K562 (cell line): ENCODE results near the gene PRXL2A.

ENCODE experiments used
- ATF7 ChIP-seq: fragments of 450-650 bp; IDR thresholded peaks from 2 replicates; pipeline ENCODE4 v1.7.1; 2014; ENCODE audit warnings: mild to moderate bottlenecking, moderate library complexity
- BRCA1 ChIP-seq, 2 experiments: fragments of 450-650 bp in 1 of 2; sonication (generic) in 1 of 2; formaldehyde crosslinking in 1 of 2; IDR thresholded peaks; 2 replicates each; pipeline versions ENCODE4 v1.5.0 to v1.6.1; 2017 to 2020; ENCODE audit warnings: mild to moderate bottlenecking in 1 of 2, missing genetic modification reagents in 1 of 2
- CREM ChIP-seq: IDR thresholded peaks from 2 replicates; pipeline ENCODE4 v1.6.1; 2014; ENCODE audit warnings: antibody characterized with exemption, low read depth
- ESRRA ChIP-seq: fragments of 450-650 bp; IDR thresholded peaks from 2 replicates; pipeline ENCODE4 v1.6.1; 2014; ENCODE audit warnings: low read depth, mild to moderate bottlenecking, moderate library complexity, borderline replicate concordance
- FOS ChIP-seq: IDR thresholded peaks from 3 replicates; pipeline ENCODE4 v1.6.1; 2011; ENCODE audit not compliant: insufficient read length; ENCODE audit errors: extremely low read depth
- GATA2 ChIP-seq: sonication (generic); formaldehyde crosslinking; IDR thresholded peaks from 2 replicates; pipeline ENCODE4 v1.4.0; 2020; ENCODE audit warnings: mild to moderate bottlenecking, missing genetic modification reagents
- MXI1 ChIP-seq: IDR thresholded peaks from 2 replicates; pipeline ENCODE4 v1.6.1; 2011; ENCODE audit warnings: low read depth, mild to moderate bottlenecking, improper control_type of control experiment, low read length
- NFXL1 ChIP-seq: fragments of 450-650 bp; formaldehyde crosslinking; IDR thresholded peaks from 2 replicates; pipeline ENCODE4 v1.4.0; 2021; ENCODE audit warnings: mild to moderate bottlenecking
- POLR2A ChIP-seq: fragments of 450-650 bp; conservative IDR thresholded peaks from 2 replicates; pipeline ENCODE4 v1.6.1; 2016
- SIN3B ChIP-seq: fragments of 450-650 bp; IDR thresholded peaks from 2 replicates; pipeline ENCODE4 v1.6.1; 2017; ENCODE audit warnings: low read depth, mild to moderate bottlenecking, moderate library complexity
- TF ChIP-seq, protein P1 (sequence below): fragments of 450-650 bp; formaldehyde crosslinking; IDR thresholded peaks from 2 replicates; pipeline ENCODE4 v1.4.0; 2020; ENCODE audit warnings: mild to moderate bottlenecking, mixed read lengths
- TF ChIP-seq, protein P2 (sequence below): sonication (generic); formaldehyde crosslinking; IDR thresholded peaks from 2 replicates; pipeline ENCODE4 v1.9.0; 2022; ENCODE audit warnings: mild to moderate bottlenecking, missing genetic modification reagents
- TF ChIP-seq, protein P3 (sequence below): fragments of 250-450 bp; sonication (Bioruptor Pico); IDR thresholded peaks from 2 replicates; pipeline ENCODE4 v1.5.0; 2021

DNA sequence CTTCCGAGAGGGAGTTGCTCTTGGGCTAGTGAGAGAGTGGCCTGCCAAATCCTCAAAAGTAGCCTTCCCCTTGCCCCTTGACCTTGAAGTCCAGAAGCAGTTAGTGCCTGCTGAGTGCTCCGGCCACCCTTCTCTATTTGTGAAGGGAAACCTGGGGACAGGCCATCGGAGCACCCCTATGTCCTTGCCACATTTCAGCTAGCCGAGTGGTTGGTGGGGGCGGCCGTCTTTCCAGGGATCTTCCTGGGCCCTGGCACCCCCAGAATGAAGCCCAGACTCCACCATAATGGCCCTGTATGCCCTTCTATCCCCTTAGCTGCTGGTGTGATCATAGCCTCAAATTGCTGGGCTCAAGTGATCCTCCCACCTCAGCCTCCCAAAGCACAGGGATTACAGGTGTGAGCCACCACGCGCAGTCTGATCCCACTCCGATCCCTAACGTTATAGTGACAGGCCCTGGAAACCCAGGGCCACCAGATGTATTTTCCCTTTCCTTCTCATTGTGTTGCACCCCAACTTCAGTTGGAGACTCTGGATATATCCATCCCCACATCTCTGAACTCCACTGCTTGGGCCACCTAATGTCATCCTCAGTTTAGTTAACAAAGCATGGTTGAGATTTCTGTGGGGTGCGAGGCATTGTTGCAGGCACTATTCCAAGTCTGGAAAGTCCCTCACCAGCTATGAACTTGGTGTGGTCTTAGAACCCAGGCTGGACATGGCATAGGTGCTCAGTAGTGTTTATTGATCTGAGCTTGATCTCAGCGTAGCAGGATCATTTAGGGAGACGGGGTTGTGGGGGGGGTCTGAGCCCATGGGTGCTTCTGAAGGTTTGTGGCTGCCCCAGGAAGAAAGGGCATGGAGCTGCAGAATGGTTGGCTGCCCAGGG, 47.4 kb downstream of the PRXL2A start:
- no peak for TF ChIP-seq CREM
- TF ChIP-seq, protein P1, sequence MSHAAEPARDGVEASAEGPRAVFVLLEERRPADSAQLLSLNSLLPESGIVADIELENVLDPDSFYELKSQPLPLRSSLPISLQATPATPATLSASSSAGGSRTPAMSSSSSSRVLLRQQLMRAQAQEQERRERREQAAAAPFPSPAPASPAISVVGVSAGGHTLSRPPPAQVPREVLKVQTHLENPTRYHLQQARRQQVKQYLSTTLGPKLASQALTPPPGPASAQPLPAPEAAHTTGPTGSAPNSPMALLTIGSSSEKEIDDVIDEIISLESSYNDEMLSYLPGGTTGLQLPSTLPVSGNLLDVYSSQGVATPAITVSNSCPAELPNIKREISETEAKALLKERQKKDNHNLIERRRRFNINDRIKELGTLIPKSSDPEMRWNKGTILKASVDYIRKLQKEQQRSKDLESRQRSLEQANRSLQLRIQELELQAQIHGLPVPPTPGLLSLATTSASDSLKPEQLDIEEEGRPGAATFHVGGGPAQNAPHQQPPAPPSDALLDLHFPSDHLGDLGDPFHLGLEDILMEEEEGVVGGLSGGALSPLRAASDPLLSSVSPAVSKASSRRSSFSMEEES, result no peak
- no peak for TF ChIP-seq NFXL1 (CRISPR knock-in tag)
- no peak for TF ChIP-seq GATA2 (CRISPR knock-in tag)
- no peak for TF ChIP-seq MXI1
- TF ChIP-seq, protein P2, sequence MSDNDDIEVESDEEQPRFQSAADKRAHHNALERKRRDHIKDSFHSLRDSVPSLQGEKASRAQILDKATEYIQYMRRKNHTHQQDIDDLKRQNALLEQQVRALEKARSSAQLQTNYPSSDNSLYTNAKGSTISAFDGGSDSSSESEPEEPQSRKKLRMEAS (CRISPR knock-in tag), result no peak
- TF ChIP-seq BRCA1 (IDR thresholded peaks at IDR 0.05), result no peak
- TF ChIP-seq BRCA1 (CRISPR knock-in tag; IDR thresholded peaks at IDR 0.05), result no peak
- TF ChIP-seq POLR2A, result no peak
- TF ChIP-seq, protein P3, sequence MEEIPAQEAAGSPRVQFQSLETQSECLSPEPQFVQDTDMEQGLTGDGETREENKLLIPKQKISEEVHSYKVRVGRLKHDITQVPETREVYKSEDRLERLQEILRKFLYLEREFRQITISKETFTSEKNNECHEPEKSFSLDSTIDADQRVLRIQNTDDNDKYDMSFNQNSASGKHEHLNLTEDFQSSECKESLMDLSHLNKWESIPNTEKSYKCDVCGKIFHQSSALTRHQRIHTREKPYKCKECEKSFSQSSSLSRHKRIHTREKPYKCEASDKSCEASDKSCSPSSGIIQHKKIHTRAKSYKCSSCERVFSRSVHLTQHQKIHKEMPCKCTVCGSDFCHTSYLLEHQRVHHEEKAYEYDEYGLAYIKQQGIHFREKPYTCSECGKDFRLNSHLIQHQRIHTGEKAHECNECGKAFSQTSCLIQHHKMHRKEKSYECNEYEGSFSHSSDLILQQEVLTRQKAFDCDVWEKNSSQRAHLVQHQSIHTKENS (CRISPR knock-in tag), result no peak
- TF ChIP-seq ESRRA, result no peak
- no peak for TF ChIP-seq FOS
- no peak for TF ChIP-seq ATF7
- no peak for TF ChIP-seq SIN3B
